Endothelial cell of hepatic sinusoid (primary cell): ENCODE results near the gene SETD1A.

ENCODE experiments used
- in situ Hi-C: cut with HindIII; loops from 2 replicates; pipeline ENCODE4 v1.10.0; 2017; ENCODE audit warnings: low sequenced_read_pairs

SETD1A gene

DNA sequence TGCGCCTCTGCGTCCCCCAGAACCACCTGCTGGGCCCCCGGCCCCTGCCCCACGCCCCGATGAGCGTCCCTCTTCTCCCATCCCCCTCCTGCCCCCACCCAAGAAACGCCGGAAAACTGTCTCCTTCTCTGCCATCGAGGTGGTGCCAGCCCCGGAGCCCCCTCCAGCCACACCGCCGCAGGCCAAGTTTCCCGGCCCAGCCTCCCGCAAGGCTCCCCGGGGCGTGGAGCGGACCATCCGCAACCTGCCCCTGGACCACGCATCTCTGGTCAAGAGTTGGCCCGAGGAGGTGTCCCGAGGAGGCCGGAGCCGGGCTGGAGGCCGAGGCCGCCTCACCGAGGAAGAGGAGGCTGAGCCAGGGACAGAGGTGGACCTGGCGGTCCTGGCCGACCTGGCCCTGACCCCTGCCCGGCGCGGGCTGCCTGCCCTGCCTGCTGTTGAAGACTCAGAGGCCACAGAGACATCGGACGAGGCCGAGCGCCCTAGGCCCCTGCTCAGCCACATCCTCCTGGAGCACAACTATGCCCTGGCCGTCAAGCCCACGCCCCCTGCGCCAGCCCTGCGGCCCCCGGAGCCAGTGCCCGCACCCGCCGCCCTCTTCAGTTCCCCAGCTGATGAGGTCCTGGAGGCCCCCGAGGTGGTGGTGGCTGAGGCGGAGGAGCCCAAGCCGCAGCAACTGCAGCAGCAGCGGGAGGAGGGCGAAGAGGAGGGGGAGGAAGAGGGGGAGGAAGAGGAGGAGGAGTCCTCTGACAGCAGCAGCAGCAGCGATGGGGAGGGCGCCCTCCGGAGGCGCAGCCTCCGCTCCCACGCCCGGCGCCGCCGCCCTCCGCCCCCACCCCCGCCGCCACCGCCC, 21.8 kb downstream of the SETD1A start:
- in situ Hi-C loops: no loop called here

DNA sequence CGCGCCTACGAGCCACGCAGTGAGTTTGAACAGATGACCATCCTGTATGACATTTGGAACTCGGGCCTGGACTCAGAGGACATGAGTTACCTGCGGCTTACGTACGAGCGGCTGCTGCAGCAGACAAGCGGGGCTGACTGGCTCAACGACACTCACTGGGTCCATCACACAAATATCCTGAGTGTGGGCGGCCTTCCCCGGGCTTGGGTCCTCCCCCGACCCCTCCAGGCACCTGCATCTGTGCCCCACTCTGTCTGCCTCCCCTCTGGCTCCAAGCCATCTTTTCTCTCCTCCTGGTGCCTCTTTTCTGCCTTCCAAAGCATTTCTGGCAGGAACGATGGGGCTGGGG, 22.4 kb downstream of the SETD1A start:
- in situ Hi-C loops: no loop called here

- in situ Hi-C loops: no loop called here
Observed at GRCh38 chr16:30980434-30980833, 22.9 kb downstream of the SETD1A start.

- in situ Hi-C loops: no loop called here
Observed at GRCh38 chr16:30980959-30981358, 23.4 kb downstream of the SETD1A start.

GRCh38 chr16:30982548-30983288, 25.2 kb downstream of the SETD1A start:
- in situ Hi-C loops: no loop called here

- in situ Hi-C loops: no loop called here
Observed at GRCh38 chr16:30983289-30983889, 25.8 kb downstream of the SETD1A start.

DNA sequence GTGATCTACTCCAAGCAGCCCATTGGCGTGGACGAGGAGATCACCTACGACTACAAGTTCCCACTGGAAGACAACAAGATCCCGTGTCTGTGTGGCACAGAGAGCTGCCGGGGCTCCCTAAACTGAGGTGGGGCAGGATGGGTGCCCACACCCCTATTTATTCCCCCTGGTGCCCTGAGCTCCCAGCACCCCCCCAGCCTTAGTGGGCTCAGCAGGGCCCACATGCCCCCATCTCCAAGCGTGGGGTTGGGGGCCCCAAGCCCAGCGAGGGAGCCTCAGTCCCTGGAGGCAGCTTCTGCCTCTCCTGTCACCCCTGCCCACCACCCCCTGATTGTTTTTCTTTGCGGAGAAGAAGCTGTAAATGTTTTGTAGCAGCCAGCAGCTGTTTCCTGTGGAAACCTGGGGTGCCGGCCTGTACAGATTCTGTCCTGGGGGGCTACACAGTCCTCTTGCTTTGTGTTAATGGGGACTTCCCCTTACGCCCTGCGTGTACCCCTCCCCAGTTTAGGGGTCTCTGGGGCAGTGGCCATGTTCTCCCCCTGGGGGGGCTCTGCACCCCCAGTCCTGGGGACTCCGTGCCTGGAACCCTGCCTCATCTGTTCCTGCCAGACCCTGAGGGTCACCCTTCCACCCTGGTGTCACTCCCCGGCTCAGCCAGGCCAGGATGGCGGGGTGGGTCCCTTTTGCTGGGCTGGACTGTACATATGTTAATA, 26.5 kb downstream of the SETD1A start:
- in situ Hi-C loops: no loop called here

GRCh38 chr16:30984669-30985400, 27.3 kb downstream of the SETD1A start, which contains the start of gene HSD3B7:
Gene HSD3B7, plus strand, starts transcription at chr16:30985207. Its CDS starts 452 bp downstream, at chr16:30985659.
- in situ Hi-C loops: no loop called here

DNA sequence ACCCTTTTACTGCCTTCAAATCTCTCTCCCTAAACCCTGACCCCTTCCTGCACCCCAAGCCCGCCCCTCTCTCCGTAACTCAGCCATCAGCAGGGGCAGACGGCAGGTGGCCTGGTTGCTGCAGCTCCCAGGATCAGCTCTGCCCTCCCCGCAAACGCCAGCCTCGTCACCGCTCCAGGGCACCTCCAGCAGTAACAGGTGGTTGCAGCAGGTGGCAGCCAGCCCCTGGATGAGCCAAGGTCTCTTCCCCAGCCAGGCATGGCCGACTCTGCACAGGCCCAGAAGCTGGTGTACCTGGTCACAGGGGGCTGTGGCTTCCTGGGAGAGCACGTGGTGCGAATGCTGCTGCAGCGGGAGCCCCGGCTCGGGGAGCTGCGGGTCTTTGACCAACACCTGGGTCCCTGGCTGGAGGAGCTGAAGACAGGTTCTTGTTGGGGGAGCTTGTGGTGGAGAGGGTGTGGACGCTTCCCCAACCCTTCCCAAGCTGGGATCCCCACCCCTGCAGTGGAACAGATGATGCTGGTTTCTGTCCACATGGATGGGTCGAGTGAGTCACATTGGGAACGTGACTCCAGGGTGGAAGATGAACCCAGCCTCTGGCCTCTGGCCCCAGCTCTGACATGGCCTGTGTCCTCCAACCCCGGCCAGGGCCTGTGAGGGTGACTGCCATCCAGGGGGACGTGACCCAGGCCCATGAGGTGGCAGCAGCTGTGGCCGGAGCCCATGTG, 28.0 kb downstream of the SETD1A start:
- in situ Hi-C loops: no loop called here

- in situ Hi-C loops: no loop called here
Observed at GRCh38 chr16:30986129-30986991, 28.8 kb downstream of the SETD1A start.

GRCh38 chr16:30987581-30988190, 30.1 kb downstream of the SETD1A start:
- in situ Hi-C loops: no loop called here

DNA sequence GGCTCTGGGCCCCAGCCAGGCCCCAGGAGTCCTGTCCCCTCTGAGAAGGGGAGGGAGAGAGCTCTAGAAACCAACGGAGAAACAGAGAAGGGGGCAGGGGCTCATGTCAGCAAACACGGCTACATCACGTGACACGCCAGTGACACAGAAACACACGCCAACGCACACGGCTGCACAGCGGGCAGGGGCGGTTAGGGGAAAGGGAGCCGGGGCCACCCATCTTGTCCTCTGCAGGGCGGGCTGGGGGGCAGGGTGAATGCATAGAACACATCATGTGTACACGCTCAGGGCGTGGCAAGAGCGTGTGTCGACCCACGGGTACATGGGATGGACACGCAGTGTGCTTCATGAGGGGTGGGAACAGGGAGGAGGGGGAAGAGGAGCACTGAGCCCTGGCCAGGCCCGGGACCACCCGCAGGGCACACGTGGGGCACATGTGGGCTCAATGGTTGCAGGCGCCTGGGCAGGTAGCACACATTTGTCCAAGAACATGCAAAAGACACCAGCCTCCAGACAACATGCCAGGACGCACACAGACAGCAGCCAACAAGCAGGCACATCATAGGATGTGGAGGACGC, 32.0 kb downstream of the SETD1A start:
- in situ Hi-C loops: no loop called here

DNA sequence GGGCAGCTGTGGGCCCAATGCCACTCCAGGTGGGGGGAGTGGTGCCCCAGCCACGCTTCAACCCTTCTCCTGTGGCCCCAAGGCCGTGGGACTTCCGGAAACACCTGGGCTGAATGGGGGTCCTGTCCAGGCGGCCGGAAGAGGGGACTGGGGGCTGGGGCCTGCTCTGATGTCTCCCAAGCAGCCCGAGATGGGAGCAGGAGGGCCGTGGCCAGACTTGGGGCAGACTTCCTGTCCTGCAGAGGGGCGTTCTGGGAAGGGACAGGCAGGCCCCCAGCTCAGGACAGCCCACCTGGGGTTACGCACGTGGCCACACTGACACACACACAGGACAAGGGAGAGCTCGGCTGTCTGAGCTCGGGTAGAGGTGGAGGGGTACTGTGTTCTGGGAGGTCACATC, 32.6 kb downstream of the SETD1A start:
- in situ Hi-C loops: no loop called here

GRCh38 chr16:30991052-30991451, 33.5 kb downstream of the SETD1A start:
- in situ Hi-C loops: no loop called here

- in situ Hi-C loops: no loop called here
Observed at GRCh38 chr16:30992276-30992780, 34.8 kb downstream of the SETD1A start.

DNA sequence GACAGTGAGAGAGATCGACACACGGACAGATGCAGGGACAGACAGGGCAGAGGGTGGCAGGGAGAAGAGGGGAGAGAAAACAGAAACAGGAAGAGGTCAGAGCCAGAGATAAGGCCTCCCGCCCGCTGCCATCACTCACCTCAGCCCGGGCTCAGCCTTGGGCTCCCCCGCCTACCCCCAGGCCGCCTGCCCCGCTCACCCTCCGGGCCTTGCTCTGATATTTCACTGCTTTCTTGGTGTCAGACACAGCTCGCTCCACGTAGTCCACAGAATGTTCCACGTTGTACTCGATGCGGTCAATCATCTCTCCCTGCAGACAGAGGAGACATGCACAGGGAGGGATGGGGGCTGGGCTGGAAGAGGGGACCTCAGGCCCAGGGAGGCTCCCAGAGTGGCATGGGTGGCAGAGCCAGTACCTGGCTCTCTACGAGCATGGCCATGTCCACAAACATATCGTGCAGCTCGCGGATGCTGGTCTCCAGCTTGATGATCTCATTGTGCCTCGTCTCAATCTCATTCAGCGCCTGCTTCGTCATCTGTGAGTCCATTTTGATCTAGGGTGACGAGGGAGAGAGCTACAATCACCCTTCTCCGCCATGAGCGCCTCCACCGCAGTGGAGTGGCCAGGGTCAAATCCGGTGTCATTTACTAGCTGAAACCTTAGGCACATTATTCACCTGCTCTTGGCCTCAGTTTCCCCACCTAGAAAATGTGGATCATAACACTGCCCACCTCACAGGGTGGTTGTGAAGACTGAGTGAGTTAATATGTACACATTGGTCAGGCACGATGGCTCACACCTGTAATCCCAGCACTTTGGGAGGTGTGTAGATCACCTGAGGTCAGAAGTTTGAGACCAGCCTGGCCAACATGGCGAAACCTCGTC, 35.6 kb downstream of the SETD1A start:
- in situ Hi-C loops: no loop called here

GRCh38 chr16:30995927-30996323, 38.4 kb downstream of the SETD1A start:
- in situ Hi-C loops: no loop called here
